SK-N-DZ (cell line): ENCODE results near the gene ZDHHC13.

Experiments used
- DNase-seq: peaks from one replicate; pipeline ENCODE4 v3.0.0-alpha.2; 2015; ENCODE audit warnings: low spot score

Gene ZDHHC13

DNA sequence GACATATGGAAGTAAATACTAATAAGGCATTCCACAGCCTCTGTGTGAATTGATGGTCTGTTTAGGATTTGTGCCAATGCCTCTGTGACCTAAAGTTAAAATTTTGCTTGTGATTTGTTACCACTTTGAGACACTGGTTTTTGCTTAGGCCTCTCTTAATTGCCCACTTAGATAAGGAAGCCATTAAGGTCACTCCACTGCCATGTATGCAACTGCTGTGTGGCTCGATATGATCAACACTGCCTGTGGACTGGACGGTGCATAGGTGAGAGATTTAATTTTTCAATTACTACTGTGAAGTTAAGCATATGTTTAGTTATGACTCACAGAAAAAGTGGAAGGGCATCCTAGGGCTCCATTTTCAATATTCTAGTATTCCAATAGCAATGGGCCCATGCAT lies 47.9 kb downstream of the ZDHHC13 start:
- peak; percentile 53 for DNase-seq

- DNase-seq, result no peak
Measured at GRCh38 chr11:19168090-19168489, 51.1 kb downstream of the ZDHHC13 start.

GRCh38 chr11:19173004-19173689 lies 56.2 kb downstream of the ZDHHC13 start:
- DNase-seq, result no peak

- DNase-seq, result no peak
Measured at GRCh38 chr11:19173964-19174638, 57.1 kb downstream of the ZDHHC13 start.

DNA sequence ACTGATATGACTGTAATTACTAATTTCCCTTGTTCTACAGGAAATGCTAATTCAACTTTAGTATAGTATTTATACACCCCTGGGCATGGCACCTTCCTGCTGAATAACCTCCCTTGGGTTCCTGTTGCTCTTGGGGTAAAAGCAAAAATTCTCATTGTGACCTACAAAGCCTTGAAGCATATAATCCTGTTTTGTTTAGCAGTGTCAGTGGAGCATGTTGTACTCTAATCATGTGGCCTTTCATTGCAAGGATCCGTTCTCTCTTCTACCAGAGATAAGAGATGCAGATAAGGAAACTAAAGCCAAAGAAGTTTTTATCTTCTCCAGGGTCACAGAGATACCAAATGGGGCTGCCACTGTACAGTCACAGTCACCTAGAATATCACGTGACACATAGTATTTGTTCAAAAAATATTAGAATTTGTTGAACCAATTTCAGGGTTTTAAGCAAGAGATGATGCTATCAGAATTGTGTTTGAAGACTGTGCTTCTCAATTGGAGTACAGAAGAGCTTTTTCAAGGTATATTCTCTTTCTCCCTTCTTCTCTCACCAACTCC lies 59.7 kb downstream of the ZDHHC13 start:
- no peak for DNase-seq

- no peak for DNase-seq
Measured at GRCh38 chr11:19181531-19182261, 64.7 kb downstream of the ZDHHC13 start.

- peak; percentile 26 for DNase-seq
Measured at GRCh38 chr11:19183646-19184045, 66.7 kb downstream of the ZDHHC13 start.

DNA sequence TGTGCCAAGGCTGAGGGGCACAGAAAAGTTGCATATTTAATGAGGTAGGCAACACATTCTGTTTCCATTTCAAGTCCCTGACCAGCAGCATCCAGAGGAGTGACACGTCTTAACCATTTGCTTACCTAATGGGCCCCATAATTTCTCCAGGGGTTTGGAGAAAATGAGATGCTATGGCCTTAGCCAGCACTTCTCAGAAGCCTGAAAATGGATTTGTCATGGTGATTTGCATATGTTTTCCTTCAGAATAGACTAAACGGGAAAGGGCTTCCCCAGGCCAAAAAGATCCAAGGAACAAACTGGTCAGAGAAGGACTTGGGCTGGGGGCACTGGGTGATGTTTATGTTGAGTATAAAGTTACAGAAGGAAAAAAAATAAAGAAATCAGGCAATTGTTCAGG lies 68.1 kb downstream of the ZDHHC13 start:
- no peak for DNase-seq

DNA sequence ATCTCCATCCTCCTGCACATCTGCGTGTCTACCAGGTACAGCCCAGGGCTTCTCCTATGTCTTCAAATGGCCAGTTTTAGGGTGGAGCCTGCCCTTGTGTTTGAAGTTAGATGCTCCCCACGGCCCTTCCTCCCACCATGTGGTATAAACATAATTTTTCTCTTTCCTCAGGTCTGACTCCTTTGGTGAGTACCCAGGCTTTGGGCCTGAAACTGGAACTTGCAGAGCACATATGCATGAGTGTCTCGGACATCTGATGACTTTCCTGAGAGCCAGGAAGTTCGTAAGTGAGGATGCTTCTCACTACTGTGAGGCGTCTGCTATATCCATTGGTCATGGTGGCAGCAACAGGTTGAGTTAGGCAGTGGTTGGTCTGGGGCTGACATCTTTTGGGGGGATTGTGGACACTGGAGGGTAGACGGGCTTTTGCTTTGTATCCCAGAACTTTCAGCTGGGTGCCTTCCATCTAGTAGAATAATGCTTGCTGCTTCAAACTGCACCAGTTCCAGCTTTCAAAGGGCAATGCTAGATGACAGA lies 68.6 kb downstream of the ZDHHC13 start:
- DNase-seq, result no peak

DNA sequence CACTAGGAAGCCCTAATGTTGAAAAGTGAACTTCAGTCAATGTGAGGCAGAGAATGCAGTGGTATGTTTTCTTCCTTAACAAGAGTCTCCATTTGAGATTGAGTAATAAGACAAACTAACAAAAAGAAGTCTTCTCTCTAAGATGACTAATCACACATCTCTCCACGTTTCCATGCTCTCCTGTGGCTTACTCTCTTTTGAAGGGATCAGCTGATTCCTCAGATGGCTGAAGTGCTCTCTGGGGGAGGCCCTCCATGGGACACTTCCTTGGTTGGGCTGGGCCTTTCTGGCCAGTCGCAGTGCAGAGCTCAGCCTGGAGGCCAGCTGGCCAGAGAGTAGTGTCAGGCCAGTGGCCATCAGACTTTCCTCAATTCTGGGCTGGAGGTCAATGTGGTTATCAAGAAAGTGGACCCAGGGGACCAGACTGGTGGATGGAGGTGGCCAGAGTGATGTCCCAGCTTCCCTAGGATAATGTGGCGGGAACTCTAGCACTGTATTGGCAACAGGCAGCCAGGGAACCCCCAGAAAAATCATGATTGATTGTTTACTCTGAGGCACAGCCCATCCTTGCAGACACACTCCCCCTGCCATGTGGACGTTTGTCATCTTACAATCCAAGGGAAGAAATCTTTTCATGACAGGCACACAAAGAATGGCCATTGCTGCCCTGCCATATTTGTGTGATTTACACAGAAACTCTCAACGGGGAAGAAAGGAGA lies 70.3 kb downstream of the ZDHHC13 start:
- no peak for DNase-seq

GRCh38 chr11:19187833-19188258 lies 70.9 kb downstream of the ZDHHC13 start:
- DNase-seq, result no peak

DNA sequence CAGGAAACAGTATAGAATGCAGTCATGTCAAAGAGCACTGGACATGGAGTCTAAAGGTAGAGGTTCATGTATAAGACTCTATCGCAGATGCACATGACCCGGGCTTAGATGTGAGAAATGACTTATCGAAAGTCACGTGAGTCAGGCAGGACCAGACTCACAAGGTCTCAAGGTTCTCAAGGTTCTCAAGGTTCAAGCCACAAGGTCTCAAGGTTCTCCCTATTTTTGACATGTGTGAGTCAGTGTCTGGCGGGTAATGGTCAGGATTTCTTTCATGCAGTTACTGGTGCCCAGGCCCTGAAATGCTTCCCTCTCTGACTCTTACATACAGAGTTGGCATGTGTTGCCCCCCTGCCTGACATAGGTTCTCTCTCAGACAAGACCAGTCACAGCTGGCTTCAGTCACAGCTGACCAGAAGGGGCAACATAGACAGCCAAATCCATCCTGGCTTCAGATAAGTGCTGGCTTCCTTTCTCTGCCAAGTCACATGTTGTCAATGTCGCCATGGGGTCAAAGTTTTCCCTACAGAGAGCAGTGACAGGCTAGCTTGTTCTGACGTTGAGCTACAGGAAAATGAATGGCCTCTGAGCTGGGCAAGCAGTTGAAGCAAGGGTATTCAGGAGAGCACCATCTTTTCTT lies 74.7 kb downstream of the ZDHHC13 start:
- DNase-seq, result no peak

DNA sequence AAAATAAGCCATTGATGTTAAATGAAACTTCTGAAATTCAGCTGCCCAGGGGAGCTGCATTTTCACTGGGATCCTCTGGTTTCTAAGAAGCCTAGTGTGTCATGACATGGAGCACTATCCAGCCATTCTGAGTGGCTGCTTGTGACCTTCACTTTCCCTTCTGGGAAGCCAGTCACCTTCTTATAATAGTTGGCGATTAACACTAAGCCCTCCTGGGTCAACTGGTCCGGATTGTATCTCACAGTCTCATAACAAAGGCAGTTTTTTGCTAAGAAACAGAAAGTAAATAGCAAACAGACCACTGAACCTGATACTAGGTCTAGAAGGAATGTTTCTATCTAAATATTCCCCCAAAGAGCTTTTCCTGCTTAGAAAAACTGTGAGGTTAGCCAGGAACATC lies 76.9 kb downstream of the ZDHHC13 start:
- no peak for DNase-seq

- DNase-seq, result no peak
Measured at GRCh38 chr11:19194620-19195308, 77.8 kb downstream of the ZDHHC13 start.

DNA sequence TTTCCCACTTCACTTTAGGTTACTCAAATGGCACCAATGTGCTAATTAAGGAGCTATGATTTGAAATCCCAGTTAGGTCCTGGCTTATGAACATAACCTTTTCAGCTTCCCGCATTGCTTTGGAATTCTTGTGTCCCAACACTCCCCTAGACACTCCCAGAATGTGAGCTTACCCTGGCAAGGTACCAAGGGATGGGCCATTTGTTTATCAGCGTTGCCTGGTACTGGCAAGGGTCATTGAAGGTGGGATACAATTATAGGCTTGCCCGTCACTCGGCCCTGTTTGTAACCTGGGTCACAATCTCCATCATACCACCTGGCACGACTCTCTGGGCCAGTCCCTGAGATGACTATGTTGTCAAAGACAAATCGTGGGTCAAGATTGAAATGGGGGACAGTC lies 79.5 kb downstream of the ZDHHC13 start:
- DNase-seq, result no peak

- no peak for DNase-seq
Measured at GRCh38 chr11:19199048-19199447, 82.1 kb downstream of the ZDHHC13 start.

DNA sequence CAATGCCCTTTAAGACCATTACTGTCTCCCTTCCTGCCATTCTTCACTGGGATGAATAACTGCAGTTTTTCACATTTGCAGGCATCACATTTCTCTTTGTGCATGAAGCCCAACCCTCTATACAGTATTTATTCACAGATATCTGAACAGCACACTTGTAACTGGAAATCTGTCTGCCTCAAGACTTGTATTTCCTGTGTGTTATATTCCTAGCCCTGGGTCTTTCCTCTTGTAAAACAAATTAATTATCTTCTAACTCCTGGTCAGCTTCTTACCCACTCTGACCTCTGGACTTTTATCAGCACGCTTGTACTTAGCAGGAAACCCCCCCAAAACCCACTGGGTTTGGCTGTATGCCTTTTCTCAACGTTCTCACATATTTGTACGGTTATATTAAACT lies 82.8 kb downstream of the ZDHHC13 start:
- DNase-seq, result no peak

GRCh38 chr11:19200410-19201201 lies 83.6 kb downstream of the ZDHHC13 start:
- no peak for DNase-seq
